ENCODE results near the gene RAPSN.

DNA sequence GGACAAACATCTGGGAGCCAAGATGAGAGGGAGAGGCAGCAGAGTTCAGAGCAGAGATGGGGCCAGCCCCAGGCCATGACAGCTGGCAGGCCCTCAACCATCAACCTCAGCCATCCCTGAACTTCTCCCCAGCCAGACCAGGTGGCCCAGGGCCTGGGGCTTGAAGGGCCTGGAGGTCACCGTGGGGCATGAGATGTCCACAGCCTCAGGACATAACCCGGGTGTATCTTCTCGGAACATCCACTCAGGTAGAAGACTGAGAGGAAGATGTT lies 53.0 kb downstream of the RAPSN start:
- TF ChIP-seq CTCF (IDR thresholded peaks at IDR 0.05) (no peak), POLR2AphosphoS5 (IDR thresholded peaks at IDR 0.05) (no peak)
